ENCODE data around the gene CCDC183. TPM values are rescaled to one million over a fixed set of nuclear protein-coding genes. Genes with fewer than 3 reads are reported as not detected.
A peak's percentile ranks its signal among the peaks of the same experiment; 100 is the strongest.
"Not testable (repeated sequence)": the region's sequence is repeated elsewhere in the genome, so short reads cannot be mapped to it uniquely, and the experiment has no call there.

Gene CCDC183
- total RNA-seq, 2 experiments from 2014 or later: 0.47 to 0.55 TPM

- H3K27ac Mint-ChIP-seq; H3K9me3 Mint-ChIP-seq (ENCODE audit: low read depth); H3K36me3 Mint-ChIP-seq (ENCODE audit: low read depth); DNase-seq; ATAC-seq: not testable (repeated sequence)
- H3K4me3 Mint-ChIP-seq: peak overlapping the region; percentile 26
- CTCF ChIA-PET: interaction anchor here (0.5 to 2.7 kb wide), 10 partner anchors 27 to 243 kb away, joined by 3 to 21 read pairs (median 8); partner anchors contain the start of genes MAN1B1, PAXX, RABL6 and TRAF2
- H3K27me3 Mint-ChIP-seq: peaks cover 14% of the 10 kb centered on the region
- intact Hi-C loops (cut with DNase I, micrococcal nuclease): loop anchor here in 1 of 2 experiments (10.0 kb wide), 1 partner anchor 192 kb away; the partner anchor contains the start of gene FUT7
- peaks cover 12% of the 10 kb centered on the region for H3K4me1 Mint-ChIP-seq
- POLR2A ChIA-PET: interaction anchor here (0.9 to 1.5 kb wide), 2 partner anchors 43 to 59 kb away, joined by 3 to 4 read pairs; partner anchors contain the start of gene TRAF2
Measured at GRCh38 chr9:136843159-136843800, 47.1 kb downstream of the CCDC183 start.

DNA sequence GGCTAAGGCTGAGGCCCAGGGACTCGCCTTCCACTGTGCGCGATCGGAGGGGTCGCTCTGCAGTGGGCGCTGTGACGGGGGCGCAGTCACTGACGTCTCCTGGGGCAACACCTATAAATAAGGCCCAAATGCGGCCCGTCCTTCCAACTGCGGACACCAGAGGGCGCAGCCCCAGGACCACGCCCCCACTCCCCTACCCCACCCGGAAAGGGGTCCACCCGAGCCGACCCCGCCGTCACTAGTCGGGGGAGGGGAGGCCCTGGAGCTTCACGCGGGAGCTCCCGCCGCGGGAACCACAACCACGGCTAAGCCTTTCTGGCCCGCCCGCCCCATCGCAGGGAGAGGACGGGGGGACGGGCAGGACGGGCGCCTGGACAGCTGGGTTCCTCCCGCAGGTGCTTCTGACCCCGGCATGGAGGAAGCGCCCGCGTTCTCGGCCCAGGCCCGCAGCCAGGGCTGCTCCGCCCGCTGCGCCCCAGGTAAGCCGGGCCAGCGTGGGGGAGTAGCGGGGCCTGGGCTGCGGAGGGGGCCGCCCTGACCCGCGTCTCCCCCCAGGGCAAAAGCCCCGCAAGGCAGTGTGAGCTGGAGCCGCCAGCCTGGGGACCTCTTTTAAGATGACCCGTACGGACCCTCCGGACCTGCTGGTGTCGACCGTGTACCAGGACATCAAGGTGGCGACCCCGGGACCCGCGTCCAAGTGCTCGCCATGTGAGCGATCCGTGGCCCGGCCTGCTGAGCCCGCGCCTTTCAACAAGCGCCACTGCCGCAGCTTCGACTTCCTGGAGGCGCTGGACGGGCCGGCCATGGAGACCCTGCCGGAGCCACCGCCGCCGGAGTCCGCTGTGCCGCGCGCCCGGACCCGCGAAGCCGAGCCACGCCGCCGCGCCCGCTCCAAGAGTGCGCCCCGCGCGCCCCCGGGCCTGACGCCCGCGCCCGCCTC, 47.9 kb downstream of the CCDC183 start:
- DNase-seq (peak; percentile 79), ATAC-seq (peak; percentile 1)
- intact Hi-C loops (cut with DNase I, micrococcal nuclease): loop anchor here in 1 of 2 experiments (10.0 kb wide), 1 partner anchor 191 kb away; the partner anchor contains the start of gene FUT7
- H3K4me1 Mint-ChIP-seq: peaks cover 12% of the 10 kb centered on the region
- CTCF ChIA-PET: interaction anchor here (0.5 to 2.7 kb wide), 5 partner anchors 31 to 191 kb away, joined by 3 to 21 read pairs (median 6); partner anchors contain the start of gene RABL6
- peaks cover 14% of the 10 kb centered on the region for H3K27me3 Mint-ChIP-seq
- H3K9me3 Mint-ChIP-seq (ENCODE audit: low read depth); H3K36me3 Mint-ChIP-seq (ENCODE audit: low read depth); H3K27ac Mint-ChIP-seq; POLR2A ChIA-PET: not testable (repeated sequence)
- peak overlapping the region; percentile 26 for H3K4me3 Mint-ChIP-seq

DNA sequence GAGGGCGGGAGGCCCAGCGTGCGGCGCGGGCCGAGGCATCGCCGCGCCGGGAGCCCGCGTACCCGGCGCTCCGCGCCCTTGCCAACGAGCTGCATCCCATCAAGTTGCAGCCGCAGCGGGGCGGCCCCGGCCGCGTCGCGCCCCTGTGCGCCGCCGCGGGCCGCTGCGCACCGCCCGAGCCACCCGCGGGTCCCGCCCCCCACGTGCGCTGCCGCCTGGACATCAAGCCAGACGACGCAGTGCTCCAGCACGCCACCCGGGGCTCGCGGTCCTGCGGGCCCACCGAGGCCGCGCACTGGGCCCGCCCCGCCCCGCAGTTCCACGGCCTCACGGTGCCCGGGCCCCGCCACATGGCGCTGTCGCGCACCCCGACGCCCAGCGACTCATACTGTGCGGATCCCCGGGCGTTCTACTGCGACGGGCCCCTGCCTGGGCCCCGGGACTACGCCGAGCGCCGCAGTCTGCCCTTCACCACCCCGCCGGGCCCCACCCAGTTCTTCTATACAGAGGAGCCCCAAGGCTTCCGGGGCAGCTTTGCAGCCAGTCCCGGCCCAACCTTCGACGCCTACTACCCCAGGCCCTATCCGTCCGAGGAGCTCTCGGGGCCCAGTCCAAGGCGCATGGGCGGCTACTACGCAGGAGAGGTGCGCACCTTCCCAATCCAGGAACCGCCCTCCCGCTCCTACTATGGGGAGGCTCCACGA, 48.8 kb downstream of the CCDC183 start:
- Mint-ChIP-seq H3K4me3 (no peak overlapping the region), H3K27ac (no peak overlapping the region)
- CTCF ChIA-PET: interaction anchor here (0.6 to 1.3 kb wide), 4 partner anchors 15 to 190 kb away, joined by 3 to 8 read pairs (median 3); no protein-coding TSS in a partner anchor

DNA sequence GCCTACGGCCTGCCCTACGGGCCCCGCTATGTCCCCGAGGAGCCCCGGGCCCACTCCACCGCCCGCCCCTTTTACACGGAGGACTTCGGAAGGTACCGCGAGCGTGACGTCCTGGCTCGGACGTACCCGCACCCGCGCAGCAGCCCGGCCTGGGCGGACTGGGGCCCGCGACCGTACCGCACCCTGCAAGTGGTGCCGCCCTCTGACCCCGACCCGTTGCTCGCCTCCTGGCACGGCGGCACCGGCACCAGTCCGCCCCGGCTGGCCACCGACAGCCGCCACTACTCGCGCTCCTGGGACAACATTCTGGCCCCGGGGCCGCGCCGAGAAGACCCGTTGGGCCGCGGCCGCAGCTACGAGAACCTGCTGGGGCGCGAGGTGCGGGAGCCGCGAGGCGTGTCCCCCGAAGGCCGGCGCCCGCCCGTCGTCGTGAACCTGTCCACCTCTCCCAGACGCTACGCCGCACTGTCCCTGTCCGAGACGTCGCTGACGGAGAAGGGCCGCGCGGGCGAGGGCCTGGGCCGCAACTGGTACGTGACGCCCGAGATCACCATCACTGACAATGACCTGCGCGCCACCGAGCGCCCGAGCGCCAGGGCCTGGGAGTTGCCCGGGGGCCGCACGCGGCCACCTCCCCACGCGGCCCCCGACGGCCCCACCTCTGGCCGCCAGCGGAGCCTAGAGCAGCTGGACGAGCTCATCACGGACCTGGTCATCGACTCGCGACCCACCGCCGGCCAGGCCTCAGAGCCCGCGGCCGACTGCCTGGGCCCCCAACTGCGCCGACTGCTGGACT, 49.5 kb downstream of the CCDC183 start:
- peaks cover 14% of the 10 kb centered on the region for H3K27me3 Mint-ChIP-seq
- H3K4me1 Mint-ChIP-seq: peaks cover 14% of the 10 kb centered on the region
- ChIA-PET POLR2A (no interaction called here), CTCF (interaction anchor here (0.6 to 1.2 kb wide), 2 partner anchors 15 to 102 kb away, joined by 3 read pairs; no protein-coding TSS in a partner anchor)
- no peak overlapping the region for H3K4me3 Mint-ChIP-seq
- intact Hi-C loops (cut with DNase I, micrococcal nuclease): loop anchor here (5.0 to 10.0 kb wide), 4 partner anchors 57 to 202 kb away; partner anchors contain the start of genes FBXW5 (in 1 of the 2), FUT7 (in 1 of the 2) and NPDC1 (in 1 of the 2)
- ATAC-seq (no peak), DNase-seq (no peak)
- no peak overlapping the region for H3K27ac Mint-ChIP-seq
- no peaks in the 10 kb centered on the region for H3K9me3 Mint-ChIP-seq (ENCODE audit: low read depth)
- peaks cover 3% of the 10 kb centered on the region for H3K36me3 Mint-ChIP-seq (ENCODE audit: low read depth)

More for the DNA sequence above, 48.8 kb downstream of the CCDC183 start:
- Mint-ChIP-seq H3K9me3 (ENCODE audit: low read depth) (no peaks in the 10 kb centered on the region), H3K4me1 (peaks cover 14% of the 10 kb centered on the region), H3K27me3 (peaks cover 14% of the 10 kb centered on the region), H3K36me3 (ENCODE audit: low read depth) (peaks cover 3% of the 10 kb centered on the region)
- peak; percentile 46 for DNase-seq
- intact Hi-C loops (cut with DNase I, micrococcal nuclease): loop anchor here (5.0 to 10.0 kb wide), 4 partner anchors 57 to 202 kb away; partner anchors contain the start of genes FBXW5 (in 1 of the 2), FUT7 (in 1 of the 2) and NPDC1 (in 1 of the 2)
- POLR2A ChIA-PET: no interaction called here
- no peak for ATAC-seq

DNA sequence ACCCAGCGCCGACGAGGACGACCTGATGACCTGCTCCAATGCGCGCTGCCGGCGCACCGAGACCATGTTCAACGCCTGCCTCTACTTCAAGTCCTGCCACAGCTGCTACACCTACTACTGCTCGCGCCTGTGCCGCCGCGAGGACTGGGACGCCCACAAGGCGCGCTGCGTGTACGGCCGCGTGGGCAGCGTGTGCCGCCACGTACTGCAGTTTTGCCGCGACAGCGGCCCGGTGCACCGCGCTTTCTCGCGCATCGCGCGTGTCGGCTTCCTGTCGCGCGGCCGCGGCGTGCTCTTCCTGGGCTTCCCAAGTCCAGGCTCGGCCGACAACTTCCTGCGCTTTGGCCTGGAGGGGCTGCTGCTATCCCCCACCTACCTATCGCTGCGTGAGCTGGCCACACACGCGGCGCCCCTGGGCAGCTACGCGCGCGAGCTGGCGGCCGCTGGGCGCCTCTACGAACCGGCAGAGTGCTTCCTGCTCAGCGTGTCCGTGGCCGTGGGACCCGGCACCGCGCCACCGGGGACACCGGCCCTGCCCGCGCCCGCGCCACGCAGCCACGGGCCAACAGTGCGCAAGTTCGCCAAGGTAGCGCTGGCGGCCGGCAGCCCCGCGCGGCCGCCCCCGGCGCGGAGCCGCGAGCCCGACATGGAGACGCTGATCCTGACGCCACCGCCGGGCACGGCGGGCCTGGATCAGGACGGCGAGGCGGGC, 50.4 kb downstream of the CCDC183 start:
- H3K4me3 Mint-ChIP-seq: peak overlapping the region; percentile 93

GRCh38 chr9:136847088-136847825, 51.1 kb downstream of the CCDC183 start:
- CTCF ChIA-PET: interaction anchor here (0.6 kb wide), 1 partner anchor 220 kb away, joined by 3 read pairs; no protein-coding TSS in a partner anchor
- Mint-ChIP-seq H3K27ac (peak overlapping the region; percentile 47), H3K36me3 (ENCODE audit: low read depth) (peaks cover 5% of the 10 kb centered on the region), H3K4me3 (peak overlapping the region; percentile 93), H3K4me1 (peaks cover 12% of the 10 kb centered on the region), H3K27me3 (peaks cover 14% of the 10 kb centered on the region), H3K9me3 (ENCODE audit: low read depth) (no peaks in the 10 kb centered on the region)
- no peak for ATAC-seq
- intact Hi-C loops (cut with DNase I, micrococcal nuclease): loop anchor here (5.0 to 10.0 kb wide), 4 partner anchors 55 to 200 kb away; partner anchors contain the start of genes FBXW5 (in 1 of the 2), FUT7 (in 1 of the 2) and NPDC1 (in 1 of the 2)
- peak; percentile 53 for DNase-seq
- POLR2A ChIA-PET: no interaction called here

More for the DNA sequence above, 50.4 kb downstream of the CCDC183 start:
- Mint-ChIP-seq H3K27ac (no peak overlapping the region), H3K9me3 (ENCODE audit: low read depth) (no peaks in the 10 kb centered on the region), H3K36me3 (ENCODE audit: low read depth) (peaks cover 5% of the 10 kb centered on the region), H3K27me3 (peaks cover 14% of the 10 kb centered on the region), H3K4me1 (peaks cover 14% of the 10 kb centered on the region)
- peak; percentile 41 for DNase-seq
- ChIA-PET POLR2A (no interaction called here), CTCF (interaction anchor here (1.2 kb wide), 1 partner anchor 14 kb away, joined by 3 read pairs; no protein-coding TSS in a partner anchor)
- intact Hi-C loops (cut with DNase I, micrococcal nuclease): loop anchor here (5.0 to 10.0 kb wide), 4 partner anchors 56 to 201 kb away; partner anchors contain the start of genes FBXW5 (in 1 of the 2), FUT7 (in 1 of the 2) and NPDC1 (in 1 of the 2)
- no peak for ATAC-seq

GRCh38 chr9:136847826-136848392, 51.8 kb downstream of the CCDC183 start:
- Mint-ChIP-seq H3K4me3 (peak overlapping the region; percentile 93), H3K36me3 (ENCODE audit: low read depth) (peaks cover 5% of the 10 kb centered on the region), H3K27ac (peak overlapping the region; percentile 47), H3K9me3 (ENCODE audit: low read depth) (no peaks in the 10 kb centered on the region), H3K27me3 (peaks cover 14% of the 10 kb centered on the region), H3K4me1 (peaks cover 12% of the 10 kb centered on the region)
- DNase-seq: peak; percentile 92
- ChIA-PET CTCF (interaction anchor here (1.2 kb wide), 1 partner anchor 180 kb away, joined by 3 read pairs; the partner anchor contains the start of gene ABCA2), POLR2A (no interaction called here)
- intact Hi-C loops (cut with DNase I, micrococcal nuclease): loop anchor here (2.0 to 10.0 kb wide), 6 partner anchors 54 to 303 kb away; partner anchors contain the start of genes FBXW5 (in 1 of the 2), FUT7 (in 1 of the 2), NPDC1 (in 1 of the 2) and TMEM141 (in 1 of the 2)
- peak; percentile 42 for ATAC-seq

- POLR2A ChIA-PET: no interaction called here
- Mint-ChIP-seq H3K9me3 (ENCODE audit: low read depth) (no peaks in the 10 kb centered on the region), H3K27ac (peak overlapping the region; percentile 67), H3K4me1 (peaks cover 10% of the 10 kb centered on the region), H3K4me3 (peak overlapping the region; percentile 93), H3K27me3 (peaks cover 14% of the 10 kb centered on the region), H3K36me3 (ENCODE audit: low read depth) (peaks cover 5% of the 10 kb centered on the region)
- CTCF ChIA-PET: interaction anchor here (1.2 kb wide), 1 partner anchor 180 kb away, joined by 3 read pairs; the partner anchor contains the start of gene ABCA2
- peak; percentile 6 for ATAC-seq
- intact Hi-C loops (cut with DNase I, micrococcal nuclease): loop anchor here (1.0 to 10.0 kb wide), 24 partner anchors 18 to 485 kb away; partner anchors contain the start of genes FBXW5 (in 2 of the 2), TMEM141 (in 2 of the 2), TRAF2 (in 2 of the 2) and ABCA2 (in 1 of the 2)
- DNase-seq: peak; percentile 69
Measured at GRCh38 chr9:136848393-136849037, 52.4 kb downstream of the CCDC183 start.

Data from activated CD4-positive, alpha-beta T cell treated with anti-CD3 and anti-CD28 coated beads for 36 hours (primary cell).